ENCODE results near the gene ACP3. TPM values are rescaled to one million over a fixed set of nuclear protein-coding genes. Genes with fewer than 3 reads are reported as not detected.

Gene ACP3
- total RNA-seq, 2 donors from 2014 or later, result 5.6 to 5.9 TPM

- Histone ChIP-seq H3K4me1 (ENCODE audit: control insufficient read depth in 1 of 2, low read depth in 2 of 2) (no peaks in the 10 kb centered on the region), H3K9me3 (no peaks in the 10 kb centered on the region), H3K36me3 (no peaks in the 10 kb centered on the region), H3K4me3 (no peak overlapping the region), H3K27ac (no peak overlapping the region), H3K27me3 (replicated peaks; ENCODE audit: insufficient read depth) (no peaks in the 10 kb centered on the region)
- TF ChIP-seq CTCF (IDR thresholded peaks at IDR 0.05), result no peak
- peak; percentile 28 for ATAC-seq (ENCODE audit: insufficient number of reproducible peaks, low FRiP score, low read depth)
- DNase-seq (ENCODE audit: low spot score), result no peak
Measured at GRCh38 chr3:132283440-132283839, 33.8 kb upstream of the ACP3 start.

GRCh38 chr3:132283916-132284405 lies 33.2 kb upstream of the ACP3 start:
- no peak for ATAC-seq (ENCODE audit: insufficient number of reproducible peaks, low FRiP score, low read depth)
- H3K27ac ChIP-seq, result no peak overlapping the region
- no peaks in the 10 kb centered on the region for H3K36me3 ChIP-seq
- no peak for TF ChIP-seq CTCF (IDR thresholded peaks at IDR 0.05)
- H3K4me3 ChIP-seq, result no peak overlapping the region
- H3K27me3 ChIP-seq (replicated peaks; ENCODE audit: insufficient read depth), result no peaks in the 10 kb centered on the region
- H3K4me1 ChIP-seq (ENCODE audit: control insufficient read depth in 1 of 2, low read depth in 2 of 2), result no peaks in the 10 kb centered on the region
- H3K9me3 ChIP-seq, result no peaks in the 10 kb centered on the region
- no peak for DNase-seq (ENCODE audit: low spot score)

- no peaks in the 10 kb centered on the region for H3K27me3 ChIP-seq (replicated peaks; ENCODE audit: insufficient read depth)
- no peaks in the 10 kb centered on the region for H3K9me3 ChIP-seq
- H3K36me3 ChIP-seq, result no peaks in the 10 kb centered on the region
- H3K4me3 ChIP-seq, result no peak overlapping the region
- no peak for TF ChIP-seq CTCF (IDR thresholded peaks at IDR 0.05)
- H3K4me1 ChIP-seq (ENCODE audit: control insufficient read depth in 1 of 2, low read depth in 2 of 2), result no peaks in the 10 kb centered on the region
- ATAC-seq (ENCODE audit: insufficient number of reproducible peaks, low FRiP score, low read depth) (no peak), DNase-seq (ENCODE audit: low spot score) (no peak)
- H3K27ac ChIP-seq, result no peak overlapping the region
Measured at GRCh38 chr3:132284781-132285619, 32.2 kb upstream of the ACP3 start.

- DNase-seq (ENCODE audit: low spot score) (no peak), ATAC-seq (ENCODE audit: insufficient number of reproducible peaks, low FRiP score, low read depth) (no peak)
- H3K9me3 ChIP-seq, result no peaks in the 10 kb centered on the region
Measured at GRCh38 chr3:132285620-132285945, 31.6 kb upstream of the ACP3 start.

GRCh38 chr3:132286035-132286434 lies 31.2 kb upstream of the ACP3 start:
- Histone ChIP-seq H3K9me3 (no peaks in the 10 kb centered on the region), H3K27me3 (replicated peaks; ENCODE audit: insufficient read depth) (no peaks in the 10 kb centered on the region), H3K4me1 (ENCODE audit: control insufficient read depth in 1 of 2, low read depth in 2 of 2) (no peaks in the 10 kb centered on the region), H3K27ac (no peak overlapping the region), H3K36me3 (no peaks in the 10 kb centered on the region), H3K4me3 (no peak overlapping the region)
- no peak for ATAC-seq (ENCODE audit: insufficient number of reproducible peaks, low FRiP score, low read depth)
- DNase-seq (ENCODE audit: low spot score), result no peak
- no peak for TF ChIP-seq CTCF (IDR thresholded peaks at IDR 0.05)

More at GRCh38 chr3:132285620-132285945, 31.6 kb upstream of the ACP3 start:
- H3K4me3 ChIP-seq, result no peak overlapping the region
- H3K36me3 ChIP-seq, result no peaks in the 10 kb centered on the region
- no peak for TF ChIP-seq CTCF (IDR thresholded peaks at IDR 0.05)
- no peaks in the 10 kb centered on the region for H3K27me3 ChIP-seq (replicated peaks; ENCODE audit: insufficient read depth)
- no peaks in the 10 kb centered on the region for H3K4me1 ChIP-seq (ENCODE audit: control insufficient read depth in 1 of 2, low read depth in 2 of 2)
- no peak overlapping the region for H3K27ac ChIP-seq

All from thoracic aorta (tissue), 2 donors.